Stomach (tissue), 4 donors: ENCODE results near the gene UBE2S.

Source experiments
- POLR2A ChIP-seq, 4 donors: fragments of 450-650 bp; IDR thresholded peaks; one replicate each; pipeline ENCODE4 v1.6.1; 2016; ENCODE audit warnings: antibody characterized with exemption in 4 of 4, control low read depth in 2 of 4, mild to moderate bottlenecking in 1 of 4, moderate library complexity in 1 of 4
- TF ChIP-seq, protein P1 (sequence below), 7 experiments: fragments of 450-650 bp in 4 of 7; fragments of 200-600 bp in 3 of 7; sonication (generic) in 3 of 7; IDR thresholded peaks; one replicate each; pipeline ENCODE4 v1.5.1; 2016 to 2019; ENCODE audit warnings: antibody characterized with exemption in 7 of 7, control low read depth in 2 of 7, mild to moderate bottlenecking in 1 of 7

GRCh38 chr19:55392820-55393761 lies 14.5 kb downstream of the UBE2S start:
- TF ChIP-seq, protein P1, sequence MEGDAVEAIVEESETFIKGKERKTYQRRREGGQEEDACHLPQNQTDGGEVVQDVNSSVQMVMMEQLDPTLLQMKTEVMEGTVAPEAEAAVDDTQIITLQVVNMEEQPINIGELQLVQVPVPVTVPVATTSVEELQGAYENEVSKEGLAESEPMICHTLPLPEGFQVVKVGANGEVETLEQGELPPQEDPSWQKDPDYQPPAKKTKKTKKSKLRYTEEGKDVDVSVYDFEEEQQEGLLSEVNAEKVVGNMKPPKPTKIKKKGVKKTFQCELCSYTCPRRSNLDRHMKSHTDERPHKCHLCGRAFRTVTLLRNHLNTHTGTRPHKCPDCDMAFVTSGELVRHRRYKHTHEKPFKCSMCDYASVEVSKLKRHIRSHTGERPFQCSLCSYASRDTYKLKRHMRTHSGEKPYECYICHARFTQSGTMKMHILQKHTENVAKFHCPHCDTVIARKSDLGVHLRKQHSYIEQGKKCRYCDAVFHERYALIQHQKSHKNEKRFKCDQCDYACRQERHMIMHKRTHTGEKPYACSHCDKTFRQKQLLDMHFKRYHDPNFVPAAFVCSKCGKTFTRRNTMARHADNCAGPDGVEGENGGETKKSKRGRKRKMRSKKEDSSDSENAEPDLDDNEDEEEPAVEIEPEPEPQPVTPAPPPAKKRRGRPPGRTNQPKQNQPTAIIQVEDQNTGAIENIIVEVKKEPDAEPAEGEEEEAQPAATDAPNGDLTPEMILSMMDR (IDR thresholded peaks at IDR 0.05) = no peak
- no peak for TF ChIP-seq POLR2A (IDR thresholded peaks at IDR 0.05)
